ENCODE measurements around the gene KCNMA1. TPM values are rescaled to one million over a fixed set of nuclear protein-coding genes. Genes with fewer than 3 reads are reported as not detected.

The KCNMA1 gene
- polyA plus RNA-seq, 6 donors from 2014 or later, result not detected

- Mint-ChIP-seq H3K9me3 (peaks cover 0 to 5% (median 0%) of the 10 kb centered on the region in 7 donors), H3K27ac (no peak overlapping the region), H3K27me3 (peaks cover 24 to 28% (median 27%) of the 10 kb centered on the region in 3 donors), H3K4me3 (no peak overlapping the region), H3K4me1 (no peaks in the 10 kb centered on the region), H3K36me3 (no peaks in the 10 kb centered on the region)
- no peak for ATAC-seq (ENCODE audit: low read depth in 2 of 2)
- no peak for DNase-seq
Observed at GRCh38 chr10:77501846-77502261, 135.8 kb downstream of the KCNMA1 start.

- DNase-seq (no peak), ATAC-seq (ENCODE audit: low read depth in 2 of 2) (no peak)
- H3K27me3 Mint-ChIP-seq, result peaks cover 18 to 26% (median 25%) of the 10 kb centered on the region in 3 donors
- peaks cover 0 to 3% (median 0%) of the 10 kb centered on the region in 7 donors for H3K9me3 Mint-ChIP-seq
- H3K4me1 Mint-ChIP-seq, result no peaks in the 10 kb centered on the region
- H3K27ac Mint-ChIP-seq, result no peak overlapping the region
- no peaks in the 10 kb centered on the region for H3K36me3 Mint-ChIP-seq
- H3K4me3 Mint-ChIP-seq, result no peak overlapping the region
Observed at GRCh38 chr10:77501152-77501845, 136.3 kb downstream of the KCNMA1 start.

DNA sequence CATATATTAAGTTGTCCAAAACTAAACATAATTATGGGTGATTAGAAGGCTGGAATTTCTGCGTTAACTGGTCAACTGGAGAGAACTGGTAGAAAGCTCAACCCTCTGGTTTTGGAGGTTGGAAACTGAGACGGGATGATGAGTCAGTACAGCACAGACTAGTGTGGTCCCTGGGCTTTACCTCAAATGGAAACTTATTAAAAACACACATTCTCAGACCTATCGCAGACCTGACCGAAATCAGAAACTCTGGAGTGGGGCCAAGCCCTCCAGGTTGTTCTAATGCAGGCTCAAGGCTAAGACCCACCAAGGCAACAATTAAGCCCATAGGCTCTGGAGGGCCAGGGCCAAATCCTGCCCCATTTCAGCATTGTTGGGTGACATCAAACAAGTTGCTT lies 136.9 kb downstream of the KCNMA1 start:
- H3K4me3 Mint-ChIP-seq, result no peak overlapping the region
- H3K9me3 Mint-ChIP-seq, result peaks cover 0 to 3% (median 0%) of the 10 kb centered on the region in 7 donors
- ATAC-seq (ENCODE audit: low read depth in 2 of 2), result no peak
- H3K27ac Mint-ChIP-seq, result no peak overlapping the region
- no peak for DNase-seq
- H3K27me3 Mint-ChIP-seq, result peaks cover 15 to 27% (median 24%) of the 10 kb centered on the region in 3 donors
- H3K4me1 Mint-ChIP-seq, result no peaks in the 10 kb centered on the region
- no peaks in the 10 kb centered on the region for H3K36me3 Mint-ChIP-seq

- H3K36me3 Mint-ChIP-seq, result no peaks in the 10 kb centered on the region
- peaks cover 20 to 26% (median 21%) of the 10 kb centered on the region in 3 donors for H3K27me3 Mint-ChIP-seq
- no peak overlapping the region for H3K4me3 Mint-ChIP-seq
- ATAC-seq (ENCODE audit: low read depth in 2 of 2), result no peak
- no peak for DNase-seq
- peak overlapping the region in 2 of 6 donors; percentile 41 to 45 for H3K27ac Mint-ChIP-seq
- H3K4me1 Mint-ChIP-seq, result no peaks in the 10 kb centered on the region
- H3K9me3 Mint-ChIP-seq, result no peaks in the 10 kb centered on the region
Observed at GRCh38 chr10:77498829-77499228, 138.8 kb downstream of the KCNMA1 start.

GRCh38 chr10:77498210-77498609 lies 139.4 kb downstream of the KCNMA1 start:
- Mint-ChIP-seq H3K27ac (peak overlapping the region in 1 of 6 donors; percentile 37), H3K9me3 (no peaks in the 10 kb centered on the region), H3K4me3 (no peak overlapping the region), H3K36me3 (no peaks in the 10 kb centered on the region), H3K27me3 (peaks cover 19 to 28% (median 24%) of the 10 kb centered on the region in 3 donors), H3K4me1 (no peaks in the 10 kb centered on the region)
- no peak for DNase-seq
- ATAC-seq (ENCODE audit: low read depth in 2 of 2), result no peak

- Mint-ChIP-seq H3K36me3 (no peaks in the 10 kb centered on the region), H3K9me3 (no peaks in the 10 kb centered on the region), H3K4me1 (no peaks in the 10 kb centered on the region), H3K27ac (no peak overlapping the region), H3K27me3 (peaks cover 16 to 31% (median 27%) of the 10 kb centered on the region in 3 donors), H3K4me3 (no peak overlapping the region)
- no peak for ATAC-seq (ENCODE audit: low read depth in 2 of 2)
- DNase-seq, result no peak
Observed at GRCh38 chr10:77497748-77498147, 139.9 kb downstream of the KCNMA1 start.

- no peaks in the 10 kb centered on the region for H3K4me1 Mint-ChIP-seq
- no peak overlapping the region for H3K27ac Mint-ChIP-seq
- ATAC-seq (ENCODE audit: low read depth in 2 of 2) (no peak), DNase-seq (no peak)
- H3K9me3 Mint-ChIP-seq, result no peaks in the 10 kb centered on the region
- peak overlapping the region in 1 of 8 donors; percentile 10 for H3K4me3 Mint-ChIP-seq
- no peaks in the 10 kb centered on the region for H3K36me3 Mint-ChIP-seq
- peaks cover 8 to 30% (median 20%) of the 10 kb centered on the region in 3 donors for H3K27me3 Mint-ChIP-seq
Observed at GRCh38 chr10:77496941-77497420, 140.6 kb downstream of the KCNMA1 start.

DNA sequence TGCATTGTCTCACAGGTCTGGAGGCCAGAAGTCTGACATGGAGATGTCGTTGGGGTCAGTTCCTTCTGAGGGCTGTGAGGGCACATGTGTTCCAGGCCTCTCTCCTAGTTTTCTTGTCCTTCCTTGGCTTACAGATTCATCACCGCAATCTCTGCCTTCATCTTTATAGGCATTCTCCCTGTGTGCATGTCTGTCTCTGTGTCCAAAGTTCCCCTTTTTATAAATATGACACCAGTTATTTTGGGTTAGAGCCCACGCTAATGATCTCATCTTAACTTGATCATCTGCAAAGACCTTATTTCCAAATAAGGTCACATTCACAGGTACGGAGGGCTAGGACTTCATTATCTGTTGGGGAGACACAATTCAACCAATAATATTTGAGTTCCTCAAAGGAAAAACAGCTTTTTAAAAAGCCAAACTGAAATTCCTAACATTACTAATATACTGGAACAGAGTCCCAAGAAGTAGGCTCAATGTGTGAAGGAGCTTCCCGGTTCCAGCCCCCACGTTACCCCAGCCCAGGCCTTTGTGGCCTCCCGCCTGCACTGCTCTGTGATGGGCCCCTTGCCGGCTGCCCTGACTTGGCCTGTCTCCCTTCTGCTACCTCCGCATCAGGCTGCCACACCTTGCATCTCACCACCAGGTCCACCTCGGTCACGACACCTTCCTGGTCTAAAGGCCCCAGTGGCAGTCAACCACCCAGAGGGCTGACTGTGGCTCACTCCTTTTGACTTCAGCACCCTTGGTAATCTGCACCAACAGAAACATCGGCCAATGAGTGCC lies 142.7 kb downstream of the KCNMA1 start:
- H3K36me3 Mint-ChIP-seq, result no peaks in the 10 kb centered on the region

DNA sequence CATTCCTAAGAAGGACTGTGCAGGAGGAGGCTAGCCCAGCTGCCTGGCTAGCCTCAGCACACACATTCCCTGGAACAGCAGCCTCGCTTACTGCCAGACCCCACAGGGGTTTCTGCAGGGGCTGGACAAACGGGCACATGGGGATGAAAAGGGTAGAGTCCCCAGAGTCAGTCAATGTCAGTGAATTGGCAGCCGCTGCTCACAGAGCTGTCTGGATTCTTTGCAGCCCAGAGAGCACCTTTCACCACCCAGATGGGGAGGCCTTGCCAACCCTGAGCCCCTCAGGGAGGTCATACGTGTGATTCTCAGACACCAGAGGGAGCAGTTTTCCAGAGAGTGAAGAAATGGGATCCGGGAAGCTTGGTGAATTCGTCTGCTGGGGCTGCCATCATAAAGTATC lies 143.3 kb downstream of the KCNMA1 start:
- no peak for ATAC-seq (ENCODE audit: low read depth in 2 of 2)
- H3K4me1 Mint-ChIP-seq, result no peaks in the 10 kb centered on the region

More for the DNA sequence above, 142.7 kb downstream of the KCNMA1 start:
- Mint-ChIP-seq H3K4me1 (no peaks in the 10 kb centered on the region), H3K9me3 (no peaks in the 10 kb centered on the region), H3K27ac (no peak overlapping the region), H3K4me3 (peak overlapping the region in 1 of 8 donors; percentile 60), H3K27me3 (peaks cover 0 to 27% (median 19%) of the 10 kb centered on the region in 3 donors)
- DNase-seq (no peak), ATAC-seq (ENCODE audit: low read depth in 2 of 2) (no peak)

DNA sequence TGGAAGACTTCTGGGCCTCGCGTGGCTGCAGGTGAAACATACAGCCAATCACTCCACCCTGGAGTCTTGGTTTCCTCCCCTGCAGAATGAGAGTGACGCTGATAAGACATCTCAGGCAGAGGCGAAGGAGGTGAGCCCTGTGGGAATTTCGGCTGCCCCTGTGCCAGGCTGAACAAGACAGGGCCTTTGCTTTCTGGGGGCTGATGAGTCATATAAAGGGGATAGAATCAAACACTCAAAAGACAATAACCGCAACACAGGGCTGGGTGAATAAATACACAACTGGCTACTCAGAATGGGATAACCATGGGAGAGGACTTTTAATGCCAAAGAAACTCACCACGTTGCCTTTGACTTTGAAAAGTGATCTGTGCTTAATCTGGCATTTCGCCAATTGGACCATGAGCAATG lies 143.8 kb downstream of the KCNMA1 start:
- Mint-ChIP-seq H3K27me3 (peaks cover 0 to 27% (median 19%) of the 10 kb centered on the region in 3 donors), H3K27ac (no peak overlapping the region), H3K4me3 (no peak overlapping the region), H3K9me3 (no peaks in the 10 kb centered on the region), H3K4me1 (no peaks in the 10 kb centered on the region), H3K36me3 (no peaks in the 10 kb centered on the region)
- ATAC-seq (ENCODE audit: low read depth in 2 of 2) (no peak), DNase-seq (no peak)

More for the DNA sequence above, 143.3 kb downstream of the KCNMA1 start:
- Mint-ChIP-seq H3K36me3 (no peaks in the 10 kb centered on the region), H3K27ac (no peak overlapping the region), H3K9me3 (no peaks in the 10 kb centered on the region), H3K4me3 (no peak overlapping the region), H3K27me3 (peaks cover 0 to 27% (median 19%) of the 10 kb centered on the region in 3 donors)
- DNase-seq, result no peak

DNA sequence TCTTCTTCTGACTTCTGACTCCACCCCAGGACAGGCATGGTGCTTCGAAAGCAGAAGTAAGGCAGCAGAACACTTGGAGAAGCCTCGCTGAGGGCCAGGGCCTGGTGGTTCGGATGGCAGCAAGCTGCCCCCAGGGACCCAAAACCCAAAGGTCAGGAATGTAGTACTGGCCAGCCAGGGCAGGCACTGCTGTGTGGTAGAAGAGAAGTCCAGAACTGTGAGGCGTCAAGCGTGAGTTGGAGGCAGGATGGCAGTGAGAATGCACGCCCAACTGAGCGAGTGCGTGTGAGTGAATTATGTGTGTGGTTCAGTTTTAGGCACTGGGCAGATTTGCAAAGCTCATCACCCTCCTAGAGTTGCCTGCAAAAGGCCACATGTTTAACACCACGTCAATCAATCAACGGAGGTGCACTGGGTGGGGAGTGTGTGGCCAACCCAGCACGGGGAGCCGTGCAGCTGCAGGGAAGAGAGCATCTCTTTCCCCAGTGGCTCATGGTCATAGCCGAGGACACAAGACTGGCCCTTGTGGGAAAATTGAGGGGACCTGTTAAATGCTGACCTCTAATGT lies 144.3 kb downstream of the KCNMA1 start:
- Mint-ChIP-seq H3K27me3 (peaks cover 0 to 27% (median 19%) of the 10 kb centered on the region in 3 donors), H3K4me3 (no peak overlapping the region), H3K9me3 (no peaks in the 10 kb centered on the region), H3K4me1 (no peaks in the 10 kb centered on the region), H3K36me3 (no peaks in the 10 kb centered on the region), H3K27ac (peak overlapping the region in 1 of 6 donors; percentile 21)
- ATAC-seq (ENCODE audit: low read depth in 2 of 2) (no peak), DNase-seq (no peak)

GRCh38 chr10:77492368-77492994 lies 145.1 kb downstream of the KCNMA1 start:
- no peak overlapping the region for H3K27ac Mint-ChIP-seq
- H3K4me3 Mint-ChIP-seq, result no peak overlapping the region
- ATAC-seq (ENCODE audit: low read depth in 2 of 2) (no peak), DNase-seq (no peak)
- H3K36me3 Mint-ChIP-seq, result no peaks in the 10 kb centered on the region
- peaks cover 0 to 27% (median 19%) of the 10 kb centered on the region in 3 donors for H3K27me3 Mint-ChIP-seq
- H3K4me1 Mint-ChIP-seq, result no peaks in the 10 kb centered on the region
- H3K9me3 Mint-ChIP-seq, result no peaks in the 10 kb centered on the region
